ENCODE data around the gene TNRC6B.
"Not testable (repeated sequence)": the region's sequence is repeated elsewhere in the genome, so short reads cannot be mapped to it uniquely, and the experiment has no call there.

TNRC6B gene

GRCh38 chr22:40183029-40183581, 5.4 kb downstream of the TNRC6B start:
- H3K4me1 ChIP-seq (ENCODE audit: insufficient read depth, low read length, severe bottlenecking) = peaks cover 69% of the 10 kb centered on the region
- peak overlapping the region; percentile 33 for H3K4me3 ChIP-seq (ENCODE audit: low read depth, low read length, poor library complexity, severe bottlenecking)
- peaks cover 9% of the 10 kb centered on the region; the same call in 1 of the 2 replicates for H3K36me3 ChIP-seq (ENCODE audit: insufficient read depth, low read length)
- H3K27ac ChIP-seq (ENCODE audit: low read depth, low read length, poor library complexity, severe bottlenecking) = peak overlapping the region; percentile 62
- no peaks in the 10 kb centered on the region for H3K9me3 ChIP-seq (ENCODE audit: low read length)
- no peaks in the 10 kb centered on the region for H3K9me2 ChIP-seq (ENCODE audit: low read depth, low read length)
- H2AFZ ChIP-seq (ENCODE audit: low read length) = no peak overlapping the region
- no peaks in the 10 kb centered on the region for H4K20me1 ChIP-seq (ENCODE audit: insufficient read depth, low read length)
- H3F3A ChIP-seq (ENCODE audit: insufficient read depth, low read length) = no peaks in the 10 kb centered on the region
- peak overlapping the region; percentile 16; the same call in 1 of the 2 replicates for H3K9ac ChIP-seq (ENCODE audit: low read length)
- peak overlapping the region; percentile 54 for H3K4me2 ChIP-seq (ENCODE audit: low read length)
- no peak for TF ChIP-seq EZH2 (IDR thresholded peaks at IDR 0.05; ENCODE audit: borderline replicate concordance, low read length)
- no peak for TF ChIP-seq CTCF (IDR thresholded peaks at IDR 0.05; ENCODE audit: low read length)
- H3K27me3 ChIP-seq (ENCODE audit: insufficient read depth, low read length) = no peaks in the 10 kb centered on the region
- peaks cover 98% of the 10 kb centered on the region for H3K79me2 ChIP-seq (ENCODE audit: insufficient read depth, low read length)

- Histone ChIP-seq H3K4me2 (ENCODE audit: low read length) (peak overlapping the region; percentile 54; the same call in 1 of the 2 replicates), H3K79me2 (ENCODE audit: insufficient read depth, low read length) (peaks cover 99% of the 10 kb centered on the region), H3K27ac (ENCODE audit: low read depth, low read length, poor library complexity, severe bottlenecking) (peak overlapping the region; percentile 62), H3K4me1 (ENCODE audit: insufficient read depth, low read length, severe bottlenecking) (peaks cover 74% of the 10 kb centered on the region)
- not testable (repeated sequence) for H3K9ac ChIP-seq (ENCODE audit: low read length); H3K27me3 ChIP-seq (ENCODE audit: insufficient read depth, low read length); H3K9me2 ChIP-seq (ENCODE audit: low read depth, low read length); H3K4me3 ChIP-seq (ENCODE audit: low read depth, low read length, poor library complexity, severe bottlenecking); H3K36me3 ChIP-seq (ENCODE audit: insufficient read depth, low read length); H2AFZ ChIP-seq (ENCODE audit: low read length); H3K9me3 ChIP-seq (ENCODE audit: low read length); H3F3A ChIP-seq (ENCODE audit: insufficient read depth, low read length); H4K20me1 ChIP-seq (ENCODE audit: insufficient read depth, low read length)
Measured at GRCh38 chr22:40183603-40184002, 5.9 kb downstream of the TNRC6B start.

- Histone ChIP-seq H3F3A (ENCODE audit: insufficient read depth, low read length) (no peaks in the 10 kb centered on the region), H3K36me3 (ENCODE audit: insufficient read depth, low read length) (no peaks in the 10 kb centered on the region), H3K27ac (ENCODE audit: low read depth, low read length, poor library complexity, severe bottlenecking) (no peak overlapping the region), H3K4me2 (ENCODE audit: low read length) (peak overlapping the region; percentile 3; the same call in 1 of the 2 replicates), H3K9me2 (ENCODE audit: low read depth, low read length) (no peaks in the 10 kb centered on the region), H4K20me1 (ENCODE audit: insufficient read depth, low read length) (no peaks in the 10 kb centered on the region), H3K4me1 (ENCODE audit: insufficient read depth, low read length, severe bottlenecking) (peaks cover 56% of the 10 kb centered on the region), H3K27me3 (ENCODE audit: insufficient read depth, low read length) (no peaks in the 10 kb centered on the region), H3K9ac (ENCODE audit: low read length) (no peak overlapping the region), H3K79me2 (ENCODE audit: insufficient read depth, low read length) (peaks cover 95% of the 10 kb centered on the region), H2AFZ (ENCODE audit: low read length) (no peak overlapping the region), H3K9me3 (ENCODE audit: low read length) (no peaks in the 10 kb centered on the region), H3K4me3 (ENCODE audit: low read depth, low read length, poor library complexity, severe bottlenecking) (no peak overlapping the region)
- no peak for TF ChIP-seq EZH2 (IDR thresholded peaks at IDR 0.05; ENCODE audit: borderline replicate concordance, low read length)
- no peak for TF ChIP-seq CTCF (IDR thresholded peaks at IDR 0.05; ENCODE audit: low read length)
Measured at GRCh38 chr22:40187389-40187788, 9.7 kb downstream of the TNRC6B start.

- H3K27ac ChIP-seq (ENCODE audit: low read depth, low read length, poor library complexity, severe bottlenecking) = no peak overlapping the region
- no peaks in the 10 kb centered on the region for H3K9me2 ChIP-seq (ENCODE audit: low read depth, low read length)
- H3K9me3 ChIP-seq (ENCODE audit: low read length) = no peaks in the 10 kb centered on the region
- no peak for TF ChIP-seq EZH2 (IDR thresholded peaks at IDR 0.05; ENCODE audit: borderline replicate concordance, low read length)
- TF ChIP-seq CTCF (IDR thresholded peaks at IDR 0.05; ENCODE audit: low read length) = no peak
- H3K9ac ChIP-seq (ENCODE audit: low read length) = no peak overlapping the region
- H3F3A ChIP-seq (ENCODE audit: insufficient read depth, low read length) = 0 out of 2 replicates have a peak, but pooled peaks cover 3% of the 10 kb centered on the region
- 0 out of 2 replicates have a peak, but pooled peaks cover 5% of the 10 kb centered on the region for H3K36me3 ChIP-seq (ENCODE audit: insufficient read depth, low read length)
- no peak overlapping the region for H3K4me2 ChIP-seq (ENCODE audit: low read length)
- H3K27me3 ChIP-seq (ENCODE audit: insufficient read depth, low read length) = no peaks in the 10 kb centered on the region
- peaks cover 62% of the 10 kb centered on the region for H3K4me1 ChIP-seq (ENCODE audit: insufficient read depth, low read length, severe bottlenecking)
- no peak overlapping the region for H2AFZ ChIP-seq (ENCODE audit: low read length)
- H3K4me3 ChIP-seq (ENCODE audit: low read depth, low read length, poor library complexity, severe bottlenecking) = no peak overlapping the region
- no peaks in the 10 kb centered on the region for H4K20me1 ChIP-seq (ENCODE audit: insufficient read depth, low read length)
- H3K79me2 ChIP-seq (ENCODE audit: insufficient read depth, low read length) = peaks cover 93% of the 10 kb centered on the region
Measured at GRCh38 chr22:40189997-40190396, 12.3 kb downstream of the TNRC6B start.

All from OCI-LY1 (cell line).